ENCODE results near the gene NLE1. TPM values are rescaled to one million over a fixed set of nuclear protein-coding genes. Genes with fewer than 3 reads are reported as not detected.
A peak's percentile ranks its signal among the peaks of the same experiment; 100 is the strongest.

NLE1 gene
- total RNA-seq: 13.8 and 16.1 TPM in 2 replicates

- DNase-seq (ENCODE audit: low read depth): peak; percentile 65
- peak; percentile 78 for TF ChIP-seq CTCF (IDR thresholded peaks at IDR 0.05; ENCODE audit: insufficient read depth, low read depth, low read length)
- H3K4me3 ChIP-seq (ENCODE audit: low read depth, low read length): peak within 1 kb of the TSS; percentile 93
These were observed at the start of gene NLE1 for GRCh38 chr17:35141681-35142466. TSS of gene NLE1 (minus strand) at chr17:35142303. CDS start at chr17:35142275, 28 bp downstream.

GRCh38 chr17:35191001-35191695 is 49.0 kb upstream of the NLE1 start:
- TF ChIP-seq CTCF (IDR thresholded peaks at IDR 0.05; ENCODE audit: insufficient read depth, low read depth, low read length): no peak
- DNase-seq (ENCODE audit: low read depth): no peak

GRCh38 chr17:35189291-35189690 is 47.2 kb upstream of the NLE1 start:
- DNase-seq (ENCODE audit: low read depth): no peak
- TF ChIP-seq CTCF (IDR thresholded peaks at IDR 0.05; ENCODE audit: insufficient read depth, low read depth, low read length): no peak
- H3K4me3 ChIP-seq (ENCODE audit: low read depth, low read length): no peak overlapping the region

More at GRCh38 chr17:35191001-35191695, 49.0 kb upstream of the NLE1 start:
- no peak overlapping the region for H3K4me3 ChIP-seq (ENCODE audit: low read depth, low read length)

- no peak overlapping the region for H3K4me3 ChIP-seq (ENCODE audit: low read depth, low read length)
- TF ChIP-seq CTCF (IDR thresholded peaks at IDR 0.05; ENCODE audit: insufficient read depth, low read depth, low read length): no peak
- DNase-seq (ENCODE audit: low read depth): no peak
These were observed 46.0 kb upstream of the NLE1 start for GRCh38 chr17:35188111-35188510.

GRCh38 chr17:35187481-35187880 is 45.4 kb upstream of the NLE1 start:
- no peak for DNase-seq (ENCODE audit: low read depth)
- no peak overlapping the region for H3K4me3 ChIP-seq (ENCODE audit: low read depth, low read length)
- no peak for TF ChIP-seq CTCF (IDR thresholded peaks at IDR 0.05; ENCODE audit: insufficient read depth, low read depth, low read length)

- no peak for TF ChIP-seq CTCF (IDR thresholded peaks at IDR 0.05; ENCODE audit: insufficient read depth, low read depth, low read length)
- no peak overlapping the region for H3K4me3 ChIP-seq (ENCODE audit: low read depth, low read length)
- no peak for DNase-seq (ENCODE audit: low read depth)
These were observed 43.7 kb upstream of the NLE1 start for GRCh38 chr17:35185849-35186248.
